ENCODE measurements around the gene LRMDA. TPM values are rescaled to one million over a fixed set of nuclear protein-coding genes. Genes with fewer than 3 reads are reported as not detected.
A peak's percentile ranks its signal among the peaks of the same experiment; 100 is the strongest.

LRMDA gene
- total RNA-seq, 1 experiment from 2014 or later: 7.9 TPM

DNA sequence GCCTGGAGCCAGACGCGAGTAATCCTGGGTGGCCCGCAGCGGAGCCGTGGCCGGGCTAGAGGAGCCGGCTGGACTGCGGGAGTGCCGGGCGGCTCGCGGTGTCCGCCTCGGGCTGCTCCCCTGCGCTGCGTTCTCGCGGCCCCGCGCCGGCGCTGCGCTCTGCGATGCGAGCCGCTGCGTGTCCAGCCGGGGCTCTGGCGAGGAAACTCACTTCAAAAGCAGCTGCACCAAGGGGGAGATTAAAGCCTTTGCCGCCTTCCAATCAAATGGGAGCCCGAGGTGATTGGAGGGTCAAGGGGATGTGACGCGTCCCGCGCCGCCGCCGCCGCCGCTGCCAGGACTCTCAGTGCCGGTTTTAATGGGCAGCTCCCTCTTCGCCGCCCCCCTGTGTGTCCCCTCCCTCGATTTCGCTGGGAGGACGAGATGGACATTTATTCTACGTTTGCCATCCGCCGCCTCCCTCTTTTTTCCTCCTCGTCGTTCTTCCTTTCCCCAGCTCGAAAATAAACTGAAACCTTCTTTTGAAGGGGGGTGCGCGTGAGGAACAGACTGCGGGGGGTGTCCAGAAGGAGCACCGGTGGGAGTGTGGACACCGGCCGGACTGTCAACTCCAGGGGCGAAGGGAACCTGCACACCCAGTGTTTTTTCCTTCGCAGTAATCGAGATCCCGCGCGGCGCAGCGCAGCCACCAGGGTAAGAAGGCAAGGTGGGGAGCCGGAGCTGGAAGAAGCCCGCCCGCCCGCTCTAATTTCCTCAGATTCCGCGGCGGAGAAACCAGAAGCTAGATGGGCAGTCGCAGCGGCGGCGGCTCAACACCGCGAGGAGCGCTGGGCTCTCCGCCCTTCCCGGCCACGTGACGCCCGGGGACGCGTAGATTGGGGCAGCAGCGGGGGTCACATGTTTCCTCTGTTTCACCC is 29.6 kb upstream of the LRMDA start, which contains the start of gene ZNF503:
Gene ZNF503 (minus strand): TSS at position 196 of the 917 bp plus-strand sequence. CDS start 345 bp downstream, outside the sequence.
- DNase-seq (ENCODE audit: low read depth): peak; percentile 96

DNA sequence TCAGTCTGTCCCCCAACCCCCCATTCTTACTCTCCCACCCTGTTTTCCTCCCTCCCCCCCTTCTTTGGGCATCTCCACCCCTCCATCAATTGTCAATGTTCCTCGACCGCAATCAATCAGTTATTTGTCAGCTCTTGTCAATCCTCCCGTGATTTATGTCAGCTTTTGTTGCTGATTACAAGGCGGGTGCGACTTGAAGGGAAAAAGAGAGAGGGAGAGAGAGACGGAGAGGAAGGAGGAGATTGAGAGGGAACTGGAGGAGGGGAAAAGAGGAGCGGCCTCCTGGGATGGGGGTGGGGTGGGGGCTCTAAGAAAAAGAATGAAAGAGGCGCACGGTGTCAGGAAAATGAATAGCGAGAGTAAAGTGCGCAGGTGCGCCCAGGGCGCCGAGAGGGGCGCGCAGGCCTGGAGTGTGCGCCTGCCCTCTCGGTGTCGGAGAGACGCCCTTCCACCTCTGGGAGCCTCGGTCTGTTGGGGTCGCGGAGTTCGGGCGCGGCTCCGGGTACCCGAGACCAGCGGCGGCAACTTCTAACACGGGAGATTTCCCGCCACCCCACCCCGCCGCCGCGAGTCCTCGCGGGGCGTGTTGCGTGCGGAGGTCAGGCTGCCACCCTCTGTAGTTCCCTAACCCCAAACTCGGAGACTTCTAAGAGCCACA is 28.8 kb upstream of the LRMDA start:
- DNase-seq (ENCODE audit: low read depth): no peak

DNA sequence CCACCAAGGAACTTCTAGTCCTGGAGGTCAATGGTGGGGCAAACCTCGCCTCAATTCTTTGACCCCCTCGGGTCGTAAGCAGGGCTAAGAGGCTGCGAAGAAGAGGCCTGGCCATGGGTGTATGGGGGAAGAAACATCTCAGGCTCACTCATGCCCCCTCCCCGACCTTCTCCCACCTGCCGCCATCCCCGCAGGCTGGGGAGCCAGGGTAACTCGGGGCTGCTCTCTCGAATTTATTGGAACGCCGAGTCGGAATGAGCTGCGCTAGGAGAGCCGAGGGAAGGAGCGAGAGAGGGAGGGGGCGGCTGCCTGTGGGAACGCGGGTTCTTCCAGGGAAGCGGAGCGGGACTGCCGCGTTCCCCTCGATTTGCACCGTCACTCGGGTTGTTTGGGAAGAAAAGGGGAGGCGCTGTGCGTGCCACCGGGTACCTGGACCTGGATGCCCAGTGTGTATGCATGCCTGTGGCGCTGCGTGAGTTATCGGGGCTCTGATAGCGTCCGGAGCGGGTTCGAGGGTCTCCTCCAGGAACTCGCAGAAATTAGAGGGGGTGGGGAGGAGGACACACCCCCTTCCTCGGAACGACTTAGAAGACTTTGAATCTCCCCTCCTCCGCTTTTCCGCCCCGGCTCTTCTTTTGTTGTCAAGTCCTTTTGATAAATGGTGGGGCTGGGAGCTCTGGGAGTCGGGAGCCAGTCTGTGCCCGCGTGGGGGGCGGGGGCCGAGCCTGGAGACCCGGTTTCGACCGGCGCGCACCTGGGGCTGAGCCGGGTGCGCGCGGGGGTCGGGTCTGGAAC is 28.1 kb upstream of the LRMDA start:
- DNase-seq (ENCODE audit: low read depth): peak; percentile 15

DNA sequence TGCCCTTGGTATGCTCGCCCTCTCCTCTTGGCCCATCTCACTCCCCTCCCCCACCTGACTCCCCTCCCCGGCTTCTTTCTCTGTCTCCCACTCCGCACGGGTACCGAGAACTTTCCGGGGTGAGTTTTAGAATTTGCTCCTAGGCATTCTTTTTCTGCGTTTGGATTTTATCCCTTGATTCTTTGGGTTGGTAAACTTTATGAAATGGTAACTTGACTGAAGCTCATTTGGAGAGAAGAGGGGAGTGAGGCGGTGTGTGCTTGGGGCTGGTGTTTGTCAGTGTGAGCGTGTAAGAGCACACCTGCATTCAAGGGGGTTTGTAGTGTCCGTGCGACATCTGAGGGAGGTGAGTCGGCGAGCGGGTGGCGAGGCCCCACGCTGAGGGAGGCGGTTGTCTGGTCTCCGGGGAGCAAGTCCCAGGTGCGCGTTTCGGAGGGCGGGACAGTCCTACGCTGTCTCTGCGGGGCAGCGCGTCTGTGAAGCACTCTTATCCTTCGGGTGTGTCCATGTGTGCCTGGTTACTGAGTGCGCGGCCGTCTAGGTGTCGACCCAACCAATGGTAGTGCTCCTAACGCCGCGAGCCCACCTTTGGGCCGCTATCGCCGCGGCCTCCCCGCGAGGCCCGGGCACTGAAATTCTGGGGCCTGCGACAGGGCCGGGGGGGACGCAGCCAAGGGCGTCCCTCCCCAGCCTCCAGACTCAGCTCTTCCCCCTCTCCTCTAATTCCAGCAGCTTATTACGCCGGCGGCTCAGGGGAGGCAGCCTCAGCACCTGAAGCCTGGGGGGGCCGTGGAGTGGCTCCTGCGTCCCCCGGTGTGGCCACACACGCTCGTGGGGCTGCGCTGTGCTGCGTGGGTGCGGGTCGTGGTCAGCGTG is 27.2 kb upstream of the LRMDA start:
- no peak for DNase-seq (ENCODE audit: low read depth)

DNA sequence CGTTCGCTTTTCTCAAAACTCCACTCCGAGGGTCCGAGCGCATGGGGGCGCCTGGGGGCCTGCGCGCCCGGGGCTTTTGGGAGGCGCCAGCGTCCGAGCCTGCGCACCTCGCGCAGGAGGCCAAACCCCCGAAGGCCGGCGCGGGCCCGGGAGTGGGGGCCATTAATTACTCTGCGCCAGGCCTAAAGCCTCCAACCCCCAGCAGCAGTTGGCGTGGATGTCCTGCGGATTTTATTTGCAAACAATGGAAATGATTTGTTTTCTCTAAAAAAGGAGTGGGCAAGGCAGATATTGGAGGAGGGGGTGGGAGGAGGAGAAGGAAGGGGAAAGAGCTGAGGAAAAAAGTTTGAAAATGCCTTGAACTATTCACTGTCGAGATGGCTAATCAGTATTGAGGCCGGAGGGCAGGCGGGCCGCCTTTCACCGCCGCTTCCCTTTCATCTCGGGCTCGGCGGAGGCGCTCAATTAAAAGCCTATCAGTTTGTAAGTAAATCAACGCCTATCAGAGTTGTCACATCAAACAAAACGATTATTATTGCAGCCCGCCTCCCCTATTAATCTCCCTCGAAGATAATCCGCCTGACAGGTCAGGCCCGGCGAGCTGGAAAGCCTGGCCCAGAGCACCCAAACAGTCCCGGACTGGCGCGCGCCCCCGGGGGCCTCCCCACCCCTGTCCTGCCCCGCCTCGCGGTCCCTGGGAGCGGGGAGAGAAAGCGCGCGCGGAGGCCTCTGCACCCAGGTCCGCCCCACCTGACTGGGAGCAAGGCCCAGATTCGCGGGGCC is 26.4 kb upstream of the LRMDA start:
- no peak for DNase-seq (ENCODE audit: low read depth)

DNA sequence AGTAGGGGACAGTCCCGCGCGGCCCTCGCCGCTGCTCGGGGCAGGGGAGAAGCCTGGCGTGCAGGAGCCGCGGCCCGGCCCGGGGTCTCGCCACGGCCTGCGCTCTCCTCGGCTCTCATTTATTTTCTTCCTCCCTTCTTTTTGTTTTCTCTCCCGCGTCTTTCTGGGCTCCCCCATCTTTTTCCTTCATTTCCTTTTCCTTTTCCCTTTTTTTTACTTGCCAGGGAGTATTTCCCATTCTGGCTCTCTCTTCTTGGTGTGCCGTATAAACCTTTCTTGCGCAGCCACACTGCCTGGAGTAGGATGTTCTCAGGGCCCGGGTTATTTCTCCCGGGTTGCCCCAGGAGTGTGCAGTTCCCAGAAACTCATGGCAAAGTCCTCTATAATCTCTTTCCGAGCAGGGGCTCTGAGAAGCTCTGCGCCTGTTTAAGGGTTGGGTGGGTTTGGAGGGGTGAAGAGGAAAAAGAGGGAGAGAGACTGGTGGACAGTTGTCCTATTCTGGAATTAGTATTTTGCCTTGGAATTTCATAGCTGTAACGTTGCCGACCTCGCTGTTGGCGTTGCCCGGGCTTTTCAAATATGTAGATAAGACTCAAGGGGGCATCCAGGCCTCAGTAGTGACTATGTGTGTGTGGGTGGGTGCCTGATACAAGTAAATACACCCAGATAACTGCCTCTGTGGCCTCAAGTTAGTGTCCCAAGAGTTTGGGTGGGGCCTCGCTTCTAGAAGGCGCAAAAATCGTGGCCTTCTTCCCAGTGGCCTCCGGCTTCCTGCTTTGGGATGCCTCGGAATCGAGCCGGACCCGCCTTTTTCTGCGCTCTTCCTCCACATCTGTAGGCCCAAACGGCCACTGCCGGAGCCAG is 25.6 kb upstream of the LRMDA start:
- no peak for DNase-seq (ENCODE audit: low read depth)

DNA sequence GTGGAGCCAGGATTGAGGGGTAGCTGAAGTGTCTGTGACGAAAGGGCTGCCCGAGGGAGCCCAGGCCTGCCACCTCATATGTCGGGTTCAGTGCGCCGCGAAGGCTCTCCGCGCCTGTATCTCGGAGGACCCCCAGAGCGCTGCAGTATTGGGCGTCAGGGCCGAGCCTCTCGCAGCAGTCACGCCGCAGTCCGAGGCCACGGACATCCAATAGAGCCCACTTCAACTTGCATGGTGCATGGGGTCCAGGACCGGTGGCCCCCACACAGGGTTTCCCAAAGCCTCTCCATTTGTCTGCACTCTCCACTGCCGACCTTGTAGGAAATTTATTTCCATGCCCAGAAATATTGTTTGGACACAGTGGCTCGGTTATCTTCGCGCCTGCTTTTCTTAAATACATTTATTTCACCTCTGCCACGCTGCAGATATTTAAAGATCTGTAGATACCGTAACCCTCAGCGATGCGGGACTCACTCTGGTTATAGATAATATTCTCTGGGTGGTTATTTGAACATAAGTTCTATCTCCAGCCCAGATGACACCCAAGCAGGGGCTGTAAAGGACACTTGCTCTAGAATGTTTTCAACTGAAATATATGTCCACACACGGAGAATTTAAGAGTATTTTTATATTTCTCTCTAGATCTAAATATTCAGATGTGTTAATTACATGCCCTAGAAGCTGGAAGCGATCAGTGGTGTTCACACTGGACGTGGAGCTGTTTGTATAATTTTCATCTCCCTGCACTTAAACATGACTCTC is 24.8 kb upstream of the LRMDA start:
- no peak for DNase-seq (ENCODE audit: low read depth)

DNA sequence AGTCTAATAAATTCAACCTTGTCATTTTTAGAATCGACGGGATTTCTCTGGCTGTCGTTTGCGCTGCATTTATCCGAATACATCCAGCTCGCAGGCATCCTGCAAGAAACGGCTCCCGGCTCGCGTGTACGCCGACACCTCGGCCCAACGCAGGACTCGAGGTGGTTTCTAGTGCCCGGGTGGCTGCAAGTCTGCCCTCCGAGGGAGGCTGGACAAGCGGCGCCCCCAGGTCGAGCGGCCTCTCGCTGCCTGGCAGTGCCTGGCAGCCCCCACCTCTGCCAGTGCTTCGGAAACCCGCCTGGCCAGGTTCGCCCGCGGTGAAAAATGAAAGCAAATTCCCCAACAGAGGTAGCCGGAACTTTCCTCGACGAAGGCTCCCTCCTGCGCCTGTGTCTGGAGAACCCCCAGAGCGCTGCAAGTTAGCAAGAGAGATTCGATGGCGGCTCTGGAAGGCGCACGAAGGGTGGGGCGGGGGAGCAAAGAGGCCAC is 24.2 kb upstream of the LRMDA start:
- no peak for DNase-seq (ENCODE audit: low read depth)

DNA sequence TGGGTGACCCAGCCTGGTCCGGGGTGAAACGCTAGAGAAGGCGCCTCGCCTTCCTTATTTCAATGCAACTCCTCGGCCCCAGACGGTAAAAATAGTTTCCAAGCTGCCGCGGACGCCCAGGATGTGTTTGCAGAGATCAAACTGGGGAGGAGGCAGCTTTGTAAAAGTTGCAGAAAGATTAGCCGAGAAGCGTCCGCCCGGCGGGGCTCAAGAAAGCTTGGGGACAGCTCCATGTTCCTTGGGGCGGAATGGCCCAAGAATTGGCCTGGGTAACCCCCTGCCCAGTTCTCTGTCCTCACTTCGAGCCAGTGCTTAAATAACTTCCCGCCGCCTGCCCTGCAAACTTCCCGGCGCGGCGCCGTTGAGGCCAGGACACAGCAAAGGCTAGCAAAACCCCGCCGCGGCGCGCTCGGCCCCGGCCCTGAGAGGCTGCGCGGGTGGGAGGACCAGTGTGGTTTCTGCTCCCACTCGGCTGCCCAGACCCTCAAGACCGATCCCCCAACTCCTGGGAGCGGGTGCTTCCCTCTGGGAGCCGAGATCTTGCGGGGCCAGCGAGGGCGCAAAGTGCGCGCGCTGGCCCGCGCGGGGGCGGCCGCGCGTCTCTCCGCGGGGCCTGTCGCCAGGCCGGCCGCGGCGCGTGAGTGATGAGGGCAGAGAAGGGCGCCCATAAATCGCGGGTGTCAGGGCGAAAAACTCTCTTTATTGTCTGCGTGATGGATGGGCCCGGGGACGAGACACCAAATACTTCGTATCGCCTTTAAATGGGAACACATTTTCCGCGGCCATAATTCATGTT is 23.5 kb upstream of the LRMDA start:
- no peak for DNase-seq (ENCODE audit: low read depth)

DNA sequence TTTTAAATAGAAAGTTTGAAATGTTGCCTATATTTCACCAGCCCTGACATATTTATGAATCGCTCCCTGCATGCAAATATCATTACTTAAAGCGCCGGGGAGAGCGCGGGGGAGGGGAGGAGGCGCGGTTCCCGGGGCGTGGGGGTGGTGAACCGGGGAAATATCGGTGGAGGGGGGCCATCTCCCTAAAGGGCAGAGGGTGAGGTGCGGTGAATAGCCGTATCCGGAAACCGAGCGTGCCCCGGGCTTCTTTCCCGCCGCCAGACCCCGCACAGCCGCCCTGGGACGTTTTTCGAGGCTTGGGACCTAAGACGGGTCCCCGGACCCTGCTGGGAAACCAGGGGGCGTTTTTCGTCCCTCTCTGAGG is 22.9 kb upstream of the LRMDA start:
- no peak for DNase-seq (ENCODE audit: low read depth)

DNA sequence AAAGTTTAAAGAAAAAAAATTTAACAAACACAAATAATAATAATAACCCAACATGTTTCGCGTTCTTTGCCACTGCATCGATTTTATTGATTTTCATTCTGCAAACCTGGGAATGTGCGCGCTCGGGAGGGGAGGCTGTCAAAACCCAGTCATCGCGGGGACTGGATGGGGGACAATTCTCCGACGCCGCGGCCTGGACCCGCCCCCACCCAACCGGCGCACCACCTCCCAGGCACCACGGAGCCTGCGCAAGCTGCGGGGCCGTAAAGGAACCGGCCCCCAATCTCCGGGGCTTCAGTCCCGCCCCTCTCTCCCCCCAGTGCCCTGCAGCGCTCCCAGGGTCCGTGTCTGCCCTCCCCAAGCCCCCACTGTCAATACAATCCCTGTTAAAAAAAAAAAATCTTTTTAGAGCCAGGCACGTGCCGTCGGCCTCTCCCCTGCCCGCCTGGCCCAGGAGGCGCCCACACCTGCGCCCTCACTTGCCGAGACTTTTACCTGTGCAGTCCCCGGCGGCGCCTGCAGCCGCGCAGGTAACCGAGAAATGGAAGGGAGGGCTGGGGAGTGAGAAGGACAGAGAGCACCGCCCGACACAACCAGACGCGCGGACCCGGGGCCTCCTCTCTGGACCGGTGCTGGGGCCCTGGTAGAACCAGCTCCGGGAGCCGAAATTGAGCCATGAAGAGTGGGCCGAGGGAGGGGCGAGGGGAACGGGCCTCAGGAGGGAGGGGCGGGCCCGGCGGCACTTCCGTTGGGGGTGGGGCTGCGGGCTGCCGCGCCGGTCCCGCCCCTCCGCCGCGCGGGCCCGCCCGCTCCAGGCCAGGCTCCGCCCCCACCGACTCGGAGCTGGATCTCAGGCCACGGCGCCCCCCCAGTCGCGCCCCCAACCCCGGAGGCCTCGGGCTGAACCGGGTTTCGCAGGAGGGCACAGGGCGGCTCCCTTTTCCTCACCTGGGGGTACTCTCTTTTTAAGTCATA is 22.2 kb upstream of the LRMDA start:
- DNase-seq (ENCODE audit: low read depth): peak; percentile 48

DNA sequence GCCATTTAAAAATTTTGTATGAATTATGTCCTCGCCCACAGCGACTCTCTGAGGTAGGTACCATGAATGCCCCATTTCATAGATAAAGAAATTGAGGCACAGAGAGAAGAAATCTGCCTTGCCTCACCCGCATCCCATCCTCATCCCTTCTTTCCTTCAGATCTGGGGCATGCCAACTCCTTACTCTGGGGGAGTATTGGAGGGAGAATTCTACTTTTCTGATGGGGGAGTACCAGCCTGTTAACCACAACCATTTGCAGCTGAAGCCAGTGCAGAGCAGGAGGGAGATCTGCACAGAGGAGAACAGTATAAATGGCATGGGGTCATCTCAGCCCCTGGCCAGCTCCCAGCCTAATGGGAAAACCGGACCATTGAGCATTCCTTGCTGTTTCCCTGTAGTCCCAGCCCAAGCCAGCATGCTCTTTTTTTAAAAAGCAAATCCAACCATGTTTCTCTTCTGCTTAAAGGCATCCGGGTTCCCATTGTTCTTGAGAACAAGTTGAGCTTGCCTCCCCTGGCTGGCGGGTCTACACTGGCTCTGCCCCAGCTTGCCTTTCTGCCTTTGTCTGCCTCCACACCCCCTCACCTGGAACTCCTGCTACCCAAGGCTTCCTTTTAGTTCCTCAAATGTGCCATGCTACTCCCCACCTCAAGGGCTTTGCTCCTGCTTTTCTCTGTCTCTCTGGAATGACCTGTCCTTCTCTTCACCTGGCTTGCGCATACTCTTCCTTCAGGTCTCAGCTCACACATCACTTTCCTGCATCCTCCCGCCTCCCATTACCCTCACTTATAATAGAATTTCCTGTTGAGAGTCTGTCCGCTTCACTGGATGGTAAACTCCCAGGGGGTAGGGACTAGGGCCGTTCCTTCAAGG is 21.1 kb upstream of the LRMDA start:
- DNase-seq (ENCODE audit: low read depth): no peak

DNA sequence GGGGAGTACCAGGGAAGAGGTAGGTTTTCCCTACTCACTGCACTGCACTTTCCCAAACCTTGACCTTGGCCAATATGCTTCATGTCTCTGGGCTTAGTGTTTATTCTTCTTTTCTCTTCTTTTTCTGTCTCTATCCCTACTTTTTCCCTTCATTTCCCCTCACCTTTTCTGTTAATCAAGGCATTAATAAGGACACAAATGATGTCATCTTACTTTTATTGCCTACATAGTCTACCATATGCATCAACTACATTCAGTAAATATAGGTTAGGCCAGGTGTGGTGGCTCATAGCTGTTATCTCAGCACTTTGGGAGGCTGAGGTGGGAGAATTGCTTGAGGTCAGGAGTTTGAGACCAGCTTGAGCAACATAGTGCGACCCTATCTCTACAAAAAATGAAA is 16.9 kb upstream of the LRMDA start:
- DNase-seq (ENCODE audit: low read depth): no peak

DNA sequence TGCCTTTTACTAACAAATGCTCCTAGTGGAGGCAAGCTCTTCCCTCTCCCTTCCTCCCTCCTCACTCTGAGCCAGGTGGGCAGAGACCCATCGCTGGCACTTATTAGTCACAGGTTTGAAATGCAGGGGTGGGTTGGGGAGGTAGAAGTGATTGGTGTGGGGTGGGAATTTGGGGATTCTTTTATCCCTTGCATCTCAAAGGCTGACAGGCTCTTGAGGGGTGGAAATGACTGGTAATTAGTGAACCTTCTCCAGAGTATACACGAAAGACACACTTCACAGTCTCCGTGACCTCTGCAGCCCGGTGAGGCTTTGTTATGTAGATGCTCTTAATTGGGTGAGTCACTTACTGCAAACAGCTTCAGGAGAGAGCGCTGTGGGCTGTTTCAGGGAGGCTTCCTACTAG is 13.9 kb upstream of the LRMDA start:
- no peak for DNase-seq (ENCODE audit: low read depth)

DNA sequence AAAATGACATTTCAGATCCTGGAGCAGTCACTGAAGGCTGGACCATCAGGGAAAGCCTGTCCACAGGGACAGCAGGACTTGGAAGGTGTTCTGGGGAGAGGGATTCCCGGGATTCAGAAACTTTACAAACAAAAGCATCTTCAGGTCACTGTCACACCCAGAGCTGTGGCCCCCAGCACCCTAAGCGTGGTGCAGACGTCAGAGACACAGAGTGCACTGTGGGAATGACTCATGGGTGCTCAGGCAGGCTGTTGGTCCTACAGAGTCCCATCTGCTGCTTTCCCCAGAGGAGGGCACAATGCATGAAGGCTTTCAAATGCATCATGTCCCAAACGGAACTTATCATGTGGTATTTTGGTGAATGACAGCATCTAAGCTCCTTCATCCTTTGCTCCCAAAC is 13.1 kb upstream of the LRMDA start:
- no peak for DNase-seq (ENCODE audit: low read depth)

DNA sequence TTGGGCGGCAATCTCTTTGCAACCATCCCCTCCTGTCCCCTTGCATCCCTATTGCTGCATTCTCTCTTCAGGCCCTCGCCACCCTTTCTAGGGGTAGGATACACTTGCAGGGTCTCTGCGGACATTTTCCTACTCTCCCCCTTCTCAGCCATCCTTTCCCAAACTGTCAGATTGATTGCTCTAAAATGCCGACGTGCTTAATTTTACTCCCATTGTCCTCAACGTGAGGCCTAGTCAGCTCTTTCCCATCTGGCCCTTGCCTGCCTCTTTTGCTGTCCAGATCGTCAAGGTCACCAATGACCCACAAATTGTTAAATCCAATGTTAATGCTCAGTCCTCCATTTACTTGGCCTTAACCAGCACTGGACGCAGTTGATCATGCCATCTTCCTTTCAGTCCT is 12.7 kb upstream of the LRMDA start:
- no peak for DNase-seq (ENCODE audit: low read depth)

Measured in RPMI7951 (cell line).